Superior temporal gyrus (tissue), 1 donor: ENCODE measurements around the gene GINM1.

Source experiments
- DNase-seq: peaks from one replicate; pipeline ENCODE4 v3.0.0-alpha.2; 2016; ENCODE audit errors: extremely low spot score

GINM1 gene

DNA sequence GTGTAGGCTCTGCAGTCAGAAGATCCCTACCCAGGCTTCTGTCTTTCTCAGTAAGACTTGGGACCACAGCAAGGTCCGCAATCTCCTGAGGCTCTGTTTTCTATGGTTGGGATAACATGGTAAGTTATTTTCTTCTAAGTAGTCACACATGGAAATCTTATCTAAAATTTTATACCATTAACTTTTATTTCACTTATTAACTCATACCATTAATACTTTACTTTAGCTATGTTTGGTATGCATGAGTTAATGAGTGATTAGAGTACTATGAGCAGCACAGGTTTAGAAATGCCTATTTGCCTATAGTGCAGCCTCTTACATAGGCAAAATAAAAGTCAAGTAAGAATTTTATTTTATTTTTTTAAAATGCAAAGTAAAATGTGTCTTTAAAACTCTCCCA, 27.2 kb downstream of the GINM1 start:
- no peak for DNase-seq

DNA sequence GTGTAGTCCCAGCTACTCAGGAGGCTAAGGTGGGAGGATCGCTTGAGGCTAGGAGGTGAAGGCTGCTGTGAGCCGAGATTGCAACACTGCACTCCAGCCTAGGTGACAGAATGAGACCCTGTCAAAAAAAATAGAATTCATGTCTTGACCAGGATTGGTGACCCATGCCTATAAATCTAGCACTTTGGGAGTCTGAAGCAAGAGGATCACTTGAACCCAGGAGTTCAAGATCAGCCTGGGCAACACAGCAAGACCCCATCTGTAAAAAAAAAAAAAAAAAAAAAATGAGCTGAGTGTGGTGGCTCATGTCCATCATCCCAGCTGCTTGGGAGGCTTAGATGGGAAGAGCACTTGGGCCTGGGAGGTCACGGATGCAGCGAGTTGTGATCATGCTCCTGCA, 34.3 kb downstream of the GINM1 start:
- DNase-seq, result no peak

DNA sequence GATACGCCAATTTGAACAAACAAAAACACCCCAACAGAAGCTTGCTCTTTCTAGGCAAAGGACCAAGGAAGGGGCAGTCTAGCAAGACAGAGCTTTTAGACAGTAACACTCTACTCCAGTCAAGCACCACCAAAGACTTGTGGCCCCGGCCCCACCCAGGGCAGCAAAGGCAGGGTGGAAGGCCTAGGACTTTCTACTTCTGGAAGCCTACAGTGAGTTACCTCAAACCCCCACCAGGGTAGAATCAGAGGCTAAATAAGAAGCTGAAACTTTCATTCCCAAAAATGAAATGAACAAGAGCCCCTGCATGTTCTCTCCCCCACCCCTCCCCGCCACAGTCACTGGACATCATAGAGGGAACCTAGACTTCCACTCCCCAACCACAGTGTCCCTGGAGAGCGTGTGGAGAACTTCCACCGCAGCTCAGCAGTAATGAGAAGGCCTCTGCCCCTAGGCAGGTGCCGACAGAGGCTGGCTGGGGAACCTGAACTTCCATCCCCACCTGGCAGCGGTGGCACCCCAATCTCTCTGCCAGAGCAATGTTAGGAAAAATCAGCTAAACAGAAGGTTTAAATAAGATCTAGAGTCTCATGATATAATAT, 42.3 kb downstream of the GINM1 start:
- DNase-seq, result no peak

DNA sequence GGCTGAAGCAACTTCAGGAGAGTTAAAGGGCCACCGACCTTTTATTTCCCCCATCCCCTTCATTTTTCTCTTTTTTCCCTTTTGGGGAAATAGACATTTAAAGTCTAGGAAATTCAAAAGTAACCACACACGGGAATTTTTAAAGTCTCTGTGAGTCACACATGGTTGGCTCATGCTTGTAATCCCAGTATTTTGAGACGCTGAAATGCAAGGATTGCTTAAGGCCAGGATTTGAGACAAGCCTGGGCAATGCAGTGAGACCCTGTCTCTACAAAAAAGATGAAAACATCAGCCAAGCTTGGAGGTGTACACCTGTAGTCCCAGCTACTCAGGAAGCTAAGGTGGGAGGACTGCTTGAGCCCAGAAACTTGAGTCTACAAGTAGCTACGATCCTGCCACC, 48.2 kb downstream of the GINM1 start:
- no peak for DNase-seq

DNA sequence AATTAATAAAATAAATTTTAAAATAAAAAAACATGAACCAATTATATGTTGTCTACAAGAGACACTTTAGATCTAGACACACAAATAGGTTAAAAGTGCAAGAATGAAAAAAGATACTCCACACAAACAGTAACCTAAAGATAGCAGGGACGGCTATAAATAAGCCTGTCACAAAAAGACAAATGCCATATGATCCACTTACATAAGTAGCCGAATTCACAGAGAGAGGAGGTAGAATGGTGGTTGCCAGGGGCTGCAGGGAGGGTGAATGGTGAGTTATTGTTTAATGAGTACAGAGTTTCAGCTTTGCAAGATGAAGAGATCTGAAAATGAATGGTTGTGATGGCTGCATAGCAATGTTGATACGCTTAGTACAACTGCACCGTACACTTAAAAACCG, 49.6 kb downstream of the GINM1 start:
- no peak for DNase-seq

DNA sequence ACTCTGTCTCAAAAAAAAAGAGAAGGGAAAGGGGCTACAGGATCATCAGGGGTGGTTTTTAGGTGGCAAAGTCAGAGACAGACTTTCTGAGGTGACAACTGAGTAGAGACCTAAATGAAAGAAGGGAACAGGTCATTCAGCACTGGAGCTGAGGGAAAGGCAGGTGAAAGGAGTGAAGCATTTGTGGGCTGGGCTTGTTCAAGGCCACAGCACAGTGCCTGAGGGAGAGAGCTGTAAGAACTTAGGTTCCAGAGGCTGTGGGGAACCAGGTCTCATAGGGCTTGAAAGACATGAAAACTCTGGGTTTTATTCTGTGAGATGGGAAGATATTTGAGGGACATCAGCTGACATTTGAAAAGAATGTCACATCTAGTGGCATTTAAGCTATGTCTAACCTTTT, 61.5 kb downstream of the GINM1 start:
- no peak for DNase-seq

DNA sequence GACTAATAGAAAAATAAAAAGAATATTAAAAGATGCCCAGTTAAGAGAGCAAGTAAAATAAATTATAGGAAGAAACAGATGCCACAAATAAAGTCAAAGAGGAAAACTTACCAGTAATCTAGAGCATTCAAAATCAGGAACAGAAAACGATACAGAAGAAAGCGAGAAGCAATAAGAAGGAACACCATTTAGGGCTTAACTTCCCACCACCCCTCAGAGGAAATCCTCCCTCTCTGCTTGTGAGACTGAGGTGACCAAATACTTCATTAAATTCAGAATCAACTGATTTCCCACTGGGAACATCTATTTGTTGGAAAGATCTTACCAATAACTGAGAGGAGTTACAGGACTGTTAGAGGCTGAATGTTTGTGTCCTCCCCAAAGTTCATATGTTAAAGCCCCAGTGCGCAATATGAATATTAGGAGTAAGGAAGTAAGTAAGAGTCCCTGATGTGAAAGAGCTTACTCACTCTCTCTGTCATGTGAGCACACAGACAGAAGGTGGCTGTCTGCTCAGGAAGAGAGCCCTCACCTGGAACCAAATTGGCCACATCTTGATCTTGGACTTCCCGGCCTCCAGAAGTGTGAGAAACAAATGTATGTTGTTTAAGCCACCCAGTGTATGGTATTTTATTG, 62.8 kb downstream of the GINM1 start:
- no peak for DNase-seq

DNA sequence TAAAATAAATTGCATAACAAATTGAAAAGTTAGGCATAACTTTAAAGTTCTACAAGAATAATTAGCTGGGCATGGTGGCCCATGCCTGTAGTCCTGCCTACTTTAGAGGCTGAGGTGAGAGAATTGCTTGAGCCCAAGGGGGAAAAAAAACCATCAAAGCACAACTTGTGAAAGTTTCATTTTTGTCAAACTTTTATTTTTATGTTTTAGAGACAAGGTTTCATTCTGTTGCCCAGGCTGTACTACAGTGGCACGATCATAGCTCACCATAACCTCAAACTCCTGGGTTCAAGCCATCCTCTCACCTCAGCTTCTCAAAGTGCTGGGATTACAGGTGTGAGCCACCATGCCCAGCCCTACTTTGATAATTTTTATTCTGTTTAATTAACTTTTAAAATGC, 68.1 kb downstream of the GINM1 start:
- no peak for DNase-seq

DNA sequence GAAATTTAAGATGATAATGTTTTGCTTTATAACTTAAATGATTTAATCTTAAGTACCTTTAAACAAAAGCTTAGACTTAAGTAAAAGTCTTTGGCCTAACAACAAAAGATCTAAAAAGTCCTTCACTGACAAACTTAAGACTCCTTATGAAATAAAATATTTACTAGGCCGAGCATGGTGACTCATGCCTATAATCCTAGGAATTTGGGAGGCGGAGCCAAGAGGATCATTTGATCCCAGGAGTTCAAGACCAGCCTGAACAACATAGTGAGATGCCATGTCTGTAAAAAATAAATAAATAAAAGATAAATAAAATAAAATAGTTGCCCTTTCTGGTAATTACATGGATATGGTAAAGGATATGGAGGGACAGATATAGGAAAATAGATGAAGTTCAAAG, 69.9 kb downstream of the GINM1 start:
- DNase-seq, result no peak
